A673 (cell line): ENCODE measurements around the gene SUN5.

Experiments used
- CTCF ChIP-seq: fragments of 300-800, 200-600 bp; sonication (generic); conservative IDR thresholded peaks from 2 replicates; pipeline ENCODE4 v1.5.1; 2017; ENCODE audit warnings: low read depth, mild to moderate bottlenecking, antibody characterized with exemption, low read length, moderate library complexity, mixed read lengths
- EZH2 ChIP-seq: fragments of 200-600 bp; sonication (generic); IDR thresholded peaks from 2 replicates; pipeline ENCODE4 v1.6.1; 2017; ENCODE audit warnings: borderline replicate concordance, low read depth, mild to moderate bottlenecking, mixed read lengths, antibody characterized with exemption, low read length; ENCODE audit not compliant: poor library complexity, severe bottlenecking

DNA sequence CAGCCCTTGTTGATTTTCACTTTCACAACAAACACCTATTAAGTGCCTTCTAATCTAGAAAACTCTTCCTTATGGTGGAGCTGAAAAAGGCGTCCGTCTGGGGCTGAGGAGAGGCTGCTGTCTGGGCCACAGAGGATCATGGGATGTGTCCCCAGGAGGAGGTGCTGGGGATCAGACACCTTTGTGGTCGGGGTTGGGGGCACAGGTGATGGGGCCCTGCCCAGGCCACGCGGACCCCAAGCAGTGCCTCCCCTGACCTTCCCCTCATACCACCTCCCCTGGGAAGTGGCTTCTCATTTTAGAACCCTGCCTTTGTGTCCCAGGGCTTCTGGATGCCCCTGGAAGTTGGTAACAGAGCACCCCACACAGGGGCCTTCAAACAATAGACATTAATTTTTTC lies 41.1 kb downstream of the SUN5 start:
- TF ChIP-seq CTCF = no peak
- TF ChIP-seq EZH2 = no peak
